GM19351 (cell line): Measurements from ENCODE around the gene RPS2.
"Not testable (repeated sequence)": the region's sequence is repeated elsewhere in the genome, so short reads cannot be mapped to it uniquely, and the experiment has no call there.

Source experiments
- ATAC-seq: cut with Tn5 transposase; IDR thresholded peaks from one replicate; pipeline ENCODE4 v1.9.1; 2021; ENCODE audit warnings: mild to moderate bottlenecking, moderate library complexity; ENCODE audit not compliant: unreplicated experiment

RPS2 gene

GRCh38 chr16:1964506-1965395 lies at the start of gene RPS2:
RPS2 (minus strand) TSS chr16:1964826; CDS start chr16:1964625, 201 bp downstream.
- peak; percentile 81 for ATAC-seq

GRCh38 chr16:2013527-2013926 lies 48.9 kb upstream of the RPS2 start:
- ATAC-seq = no peak

GRCh38 chr16:2011726-2012125 lies 47.1 kb upstream of the RPS2 start:
- not testable (repeated sequence) for ATAC-seq

- peak; percentile 89 for ATAC-seq
These were observed 45.3 kb upstream of the RPS2 start, which contains the start of gene ZNF598 for GRCh38 chr16:2009791-2010510. ZNF598 (minus strand) TSS chr16:2009821.

- ATAC-seq = peak; percentile 35
These were observed 44.6 kb upstream of the RPS2 start for GRCh38 chr16:2009164-2009711.

GRCh38 chr16:2008631-2009163 lies 44.1 kb upstream of the RPS2 start:
- no peak for ATAC-seq

- ATAC-seq = no peak
These were observed 43.4 kb upstream of the RPS2 start for GRCh38 chr16:2008009-2008526.

GRCh38 chr16:2007081-2007836 lies 42.6 kb upstream of the RPS2 start:
- ATAC-seq = no peak

- ATAC-seq = no peak
These were observed 41.7 kb upstream of the RPS2 start for GRCh38 chr16:2006317-2006716.

- no peak for ATAC-seq
These were observed 41.0 kb upstream of the RPS2 start for GRCh38 chr16:2005646-2006045.

GRCh38 chr16:2004795-2005517 lies 40.3 kb upstream of the RPS2 start:
- ATAC-seq = no peak

GRCh38 chr16:2003827-2004641 lies 39.4 kb upstream of the RPS2 start:
- peak; percentile 70 for ATAC-seq

GRCh38 chr16:2003231-2003826 lies 38.7 kb upstream of the RPS2 start:
- no peak for ATAC-seq

GRCh38 chr16:2002406-2003230 lies 38.0 kb upstream of the RPS2 start:
- no peak for ATAC-seq

- ATAC-seq = no peak
These were observed 37.1 kb upstream of the RPS2 start for GRCh38 chr16:2001456-2002355.

GRCh38 chr16:2001035-2001434 lies 36.4 kb upstream of the RPS2 start:
- no peak for ATAC-seq
